HCT116 (cell line): ENCODE data around the gene UBE2S. TPM values are rescaled to one million over a fixed set of nuclear protein-coding genes. Genes with fewer than 3 reads are reported as not detected.

Experiments used
- ATAC-seq: fragments of 200-7000 bp; cut with Tn5 transposase; 2 replicates; pipeline ENCODE4 v1.9.1; 2020; ENCODE audit warnings: mild to moderate bottlenecking, moderate library complexity
- BruUV-seq: library from RNA; stranded (reverse); fragments of 400-500 nt; replicated peaks from 2 replicates; lab custom pipeline; 2021; lab: Mats Ljungman, UMichigan
- CTCF ChIA-PET: fragments of 300-600 bp; sonication (Branson Sonifier 250); formaldehyde crosslinking; loops from one replicate; lab custom pipeline; 2021; ENCODE audit warnings: antibody characterized with exemption; lab: Charles Lee
- POLR2A ChIA-PET: fragments of 300-600, 350-600 bp; sonication (Branson Sonifier 250); formaldehyde crosslinking; loops from one replicate; lab custom pipeline; 2021; ENCODE audit warnings: antibody characterized with exemption; lab: Charles Lee
- RAD21 ChIA-PET, 2 experiments: fragments of 300-600 bp; sonication (Branson Sonifier 250); formaldehyde crosslinking; loops; one replicate each; lab custom pipeline; 2023; ENCODE audit warnings: low total read pairs in 2 of 2; ENCODE audit not compliant: uncharacterized antibody in 2 of 2, unreplicated experiment in 2 of 2, low non-redundant PET in 1 of 2; lab: Charles Lee
- DNase-seq: peaks from one replicate; pipeline ENCODE4 v3.0.0-alpha.2; 2010; ENCODE audit warnings: low read depth, low spot score
- H2AFZ ChIP-seq: fragments of 200-600 bp; shearing (Covaris generic), sonication (generic); 2 replicates; pipeline ENCODE4 v1.6.1; 2017; ENCODE audit warnings: low read depth, mixed run types, mixed read lengths, antibody characterized with exemption, low read length; ENCODE audit not compliant: poor library complexity, severe bottlenecking
- H3K27ac ChIP-seq: 2 replicates; pipeline ENCODE4 v1.5.1; 2012; ENCODE audit warnings: low read depth, low read length
- H3K27me3 ChIP-seq: fragments of 200-600 bp; sonication (generic); 2 replicates; pipeline ENCODE4 v1.6.1; 2016; ENCODE audit warnings: mixed run types, low read length, mixed read lengths; ENCODE audit not compliant: insufficient read depth
- H3K36me3 ChIP-seq, 2 experiments: fragments of 200-500 bp in 1 of 2; fragments of 200-600 bp in 1 of 2; sonication (Bioruptor generic) in 1 of 2; sonication (generic) in 1 of 2; 2 replicates each; pipeline versions ENCODE4 v1.5.1 to v1.6.1; 2014 to 2016; ENCODE audit warnings: low read length in 2 of 2, inconsistent platforms in 1 of 2, mixed read lengths in 1 of 2, mixed run types in 1 of 2; ENCODE audit not compliant: insufficient read depth in 2 of 2, control insufficient read depth in 1 of 2
- H3K4me1 ChIP-seq, 2 experiments: fragments of 200-600 bp in 1 of 2; sonication (generic) in 1 of 2; 2 replicates each; pipeline versions ENCODE4 v1.5.1 to v1.6.1; 2012 to 2017; ENCODE audit warnings: low read length in 2 of 2, inconsistent platforms in 1 of 2, mild to moderate bottlenecking in 1 of 2, mixed read lengths in 1 of 2, mixed run types in 1 of 2, moderate library complexity in 1 of 2; ENCODE audit not compliant: insufficient read depth in 2 of 2, control insufficient read depth in 1 of 2
- H3K4me2 ChIP-seq: fragments of 200-600 bp; sonication (generic); 2 replicates; pipeline ENCODE4 v1.6.1; 2017; ENCODE audit warnings: mixed run types, low read length, mixed read lengths
- H3K4me3 ChIP-seq, 2 experiments: fragments of 200-600 bp in 1 of 2; sonication (generic) in 1 of 2; replicated peaks in 1 of 2; 2 replicates each; pipeline ENCODE4 v1.5.1; 2011 to 2016; ENCODE audit warnings: low read length in 2 of 2, control low read depth in 1 of 2, low read depth in 1 of 2, mild to moderate bottlenecking in 1 of 2, mixed read lengths in 1 of 2, mixed run types in 1 of 2
- H3K79me2 ChIP-seq: fragments of 200-600 bp; sonication (generic); 2 replicates; pipeline ENCODE4 v1.6.1; 2017; ENCODE audit warnings: mild to moderate bottlenecking, mixed run types, low read length, moderate library complexity, mixed read lengths; ENCODE audit not compliant: insufficient read depth
- H3K9ac ChIP-seq: fragments of 200-600 bp; sonication (generic); 2 replicates; pipeline ENCODE4 v1.6.1; 2016; ENCODE audit warnings: low read length, mixed read lengths
- H3K9me2 ChIP-seq: fragments of 200-600 bp; sonication (generic), shearing (Covaris generic); 2 replicates; pipeline ENCODE4 v1.6.1; 2017; ENCODE audit warnings: mixed run types, mild to moderate bottlenecking, moderate library complexity; ENCODE audit not compliant: insufficient read depth
- H3K9me3 ChIP-seq, 2 experiments: fragments of 200-500 bp in 1 of 2; fragments of 200-600 bp in 1 of 2; sonication (Bioruptor generic) in 1 of 2; sonication (generic) in 1 of 2; 2 replicates each; pipeline ENCODE4 v1.6.1; 2014 to 2017; ENCODE audit warnings: low read length in 2 of 2, mixed read lengths in 2 of 2, inconsistent platforms in 1 of 2, low read depth in 1 of 2, mild to moderate bottlenecking in 1 of 2, mixed run types in 1 of 2, moderate library complexity in 1 of 2; ENCODE audit not compliant: control insufficient read depth in 1 of 2, insufficient read depth in 1 of 2
- H4K20me1 ChIP-seq: fragments of 200-600 bp; sonication (generic), shearing (Covaris generic); 2 replicates; pipeline ENCODE4 v1.6.1; 2017; ENCODE audit warnings: mixed run types, mild to moderate bottlenecking, moderate library complexity; ENCODE audit not compliant: insufficient read depth
- CTCF ChIP-seq, 3 experiments: fragments of 200-600 bp in 1 of 3; sonication (generic) in 1 of 3; IDR thresholded peaks in 2 of 3; conservative IDR thresholded peaks in 1 of 3; 2 replicates each; pipeline ENCODE4 v1.5.1; 2012 to 2017; ENCODE audit warnings: low read depth in 2 of 3, low read length in 2 of 3, antibody characterized with exemption in 1 of 3, borderline replicate concordance in 1 of 3, control low read depth in 1 of 3, mild to moderate bottlenecking in 1 of 3, mixed read lengths in 1 of 3, mixed run types in 1 of 3, moderate library complexity in 1 of 3; ENCODE audit not compliant: insufficient read depth in 1 of 3
- EGR1 ChIP-seq: IDR thresholded peaks from 2 replicates; pipeline ENCODE4 v1.6.1; 2012; ENCODE audit warnings: low read depth
- SRF ChIP-seq: IDR thresholded peaks from 2 replicates; pipeline ENCODE4 v1.6.1; 2012; ENCODE audit warnings: low read depth
- YY1 ChIP-seq: IDR thresholded peaks from 2 replicates; pipeline ENCODE4 v1.6.1; 2011; ENCODE audit warnings: low read length, low read depth, moderate library complexity, mild to moderate bottlenecking; ENCODE audit not compliant: insufficient replicate concordance; ENCODE audit errors: extremely low read depth
- intact Hi-C: fragments of 100-400 bp; cut with micrococcal nuclease; formaldehyde crosslinking; loops from 2 replicates; pipeline ENCODE4 v1.10.0; 2022
- total RNA-seq: library from RNA; stranded (reverse); gene quantifications from one replicate; pipeline ENCODE4 v1.2.1, GENCODE V29; 2021; ENCODE audit not compliant: unreplicated experiment
- TF ChIP-seq, protein P1 (sequence below): IDR thresholded peaks from 2 replicates; pipeline ENCODE4 v1.6.1; 2012; ENCODE audit warnings: low read depth

The UBE2S gene
- total RNA-seq, 1 experiment from 2014 or later: 515 TPM

GRCh38 chr19:55362174-55362989, 45.2 kb downstream of the UBE2S start:
- no peak overlapping the region for H3K9ac ChIP-seq
- no peak overlapping the region for H3K4me2 ChIP-seq
- H3K9me3 ChIP-seq: no peaks in the 10 kb centered on the region
- BruUV-seq: no TSS peak
- no peaks in the 10 kb centered on the region for H3K79me2 ChIP-seq
- ChIA-PET RAD21 (interaction anchor here in 1 of 2 experiments (0.7 kb wide), 1 partner anchor 61 kb away, joined by 7 read pairs; no protein-coding TSS in a partner anchor), POLR2A (interaction anchor here (0.8 kb wide), 1 partner anchor 29 kb away, joined by 3 read pairs; no protein-coding TSS in a partner anchor), CTCF (no interaction called here)
- no peaks in the 10 kb centered on the region for H3K9me2 ChIP-seq
- H2AFZ ChIP-seq: no peak overlapping the region
- DNase-seq: no peak
- no peaks in the 10 kb centered on the region for H3K27me3 ChIP-seq
- no peaks in the 10 kb centered on the region for H4K20me1 ChIP-seq
- no peak overlapping the region for H3K4me3 ChIP-seq
- no peak for ATAC-seq
- no peak overlapping the region for H3K27ac ChIP-seq
- no peaks in the 10 kb centered on the region for H3K4me1 ChIP-seq
- H3K36me3 ChIP-seq: no peaks in the 10 kb centered on the region
- TF ChIP-seq YY1 (no peak), EGR1 (no peak), CTCF (IDR thresholded peaks at IDR 0.05 in 2 of 3, conservative IDR thresholded peaks at IDR 0.05 in 1 of 3; ENCODE audit: borderline replicate concordance in 1 of 3, insufficient read depth in 1 of 3, low read depth in 2 of 3, low read length in 2 of 3) (no peak), SRF (no peak)
- TF ChIP-seq, protein P1, sequence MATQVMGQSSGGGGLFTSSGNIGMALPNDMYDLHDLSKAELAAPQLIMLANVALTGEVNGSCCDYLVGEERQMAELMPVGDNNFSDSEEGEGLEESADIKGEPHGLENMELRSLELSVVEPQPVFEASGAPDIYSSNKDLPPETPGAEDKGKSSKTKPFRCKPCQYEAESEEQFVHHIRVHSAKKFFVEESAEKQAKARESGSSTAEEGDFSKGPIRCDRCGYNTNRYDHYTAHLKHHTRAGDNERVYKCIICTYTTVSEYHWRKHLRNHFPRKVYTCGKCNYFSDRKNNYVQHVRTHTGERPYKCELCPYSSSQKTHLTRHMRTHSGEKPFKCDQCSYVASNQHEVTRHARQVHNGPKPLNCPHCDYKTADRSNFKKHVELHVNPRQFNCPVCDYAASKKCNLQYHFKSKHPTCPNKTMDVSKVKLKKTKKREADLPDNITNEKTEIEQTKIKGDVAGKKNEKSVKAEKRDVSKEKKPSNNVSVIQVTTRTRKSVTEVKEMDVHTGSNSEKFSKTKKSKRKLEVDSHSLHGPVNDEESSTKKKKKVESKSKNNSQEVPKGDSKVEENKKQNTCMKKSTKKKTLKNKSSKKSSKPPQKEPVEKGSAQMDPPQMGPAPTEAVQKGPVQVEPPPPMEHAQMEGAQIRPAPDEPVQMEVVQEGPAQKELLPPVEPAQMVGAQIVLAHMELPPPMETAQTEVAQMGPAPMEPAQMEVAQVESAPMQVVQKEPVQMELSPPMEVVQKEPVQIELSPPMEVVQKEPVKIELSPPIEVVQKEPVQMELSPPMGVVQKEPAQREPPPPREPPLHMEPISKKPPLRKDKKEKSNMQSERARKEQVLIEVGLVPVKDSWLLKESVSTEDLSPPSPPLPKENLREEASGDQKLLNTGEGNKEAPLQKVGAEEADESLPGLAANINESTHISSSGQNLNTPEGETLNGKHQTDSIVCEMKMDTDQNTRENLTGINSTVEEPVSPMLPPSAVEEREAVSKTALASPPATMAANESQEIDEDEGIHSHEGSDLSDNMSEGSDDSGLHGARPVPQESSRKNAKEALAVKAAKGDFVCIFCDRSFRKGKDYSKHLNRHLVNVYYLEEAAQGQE: no peak
- intact Hi-C loops: no loop called here
